DMS153 treated with DMSO at 0.1 percent for 48 hours (cell line): ENCODE measurements around the gene DDX51.
"Not testable (repeated sequence)": the region's sequence is repeated elsewhere in the genome, so short reads cannot be mapped to it uniquely, and the experiment has no call there.

ENCODE experiments used
- DNase-seq: peaks from one replicate; lab custom pipeline; 2025; ENCODE audit not compliant: unreplicated experiment; lab: John Stamatoyannopoulos, UW

Gene DDX51

GRCh38 chr12:132154941-132155770 lies 11.0 kb upstream of the DDX51 start:
- peak; percentile 32 for DNase-seq

- DNase-seq, result no peak
Measured at GRCh38 chr12:132154341-132154761, 10.2 kb upstream of the DDX51 start.

- DNase-seq, result peak; percentile 90
Measured at GRCh38 chr12:132153501-132154340, 9.6 kb upstream of the DDX51 start.

GRCh38 chr12:132152953-132153352 lies 8.8 kb upstream of the DDX51 start:
- DNase-seq, result no peak

- no peak for DNase-seq
Measured at GRCh38 chr12:132152411-132152821, 8.3 kb upstream of the DDX51 start.

GRCh38 chr12:132151766-132152410 lies 7.8 kb upstream of the DDX51 start:
- DNase-seq, result no peak

- no peak for DNase-seq
Measured at GRCh38 chr12:132151145-132151765, 7.1 kb upstream of the DDX51 start.

- no peak for DNase-seq
Measured at GRCh38 chr12:132150780-132151144, 6.6 kb upstream of the DDX51 start.

- DNase-seq, result not testable (repeated sequence)
Measured at GRCh38 chr12:132149526-132149925, 5.4 kb upstream of the DDX51 start.

- no peak for DNase-seq
Measured at GRCh38 chr12:132148368-132149045, 4.4 kb upstream of the DDX51 start.

GRCh38 chr12:132147423-132148367 lies 3.6 kb upstream of the DDX51 start:
- DNase-seq, result no peak

GRCh38 chr12:132146772-132147422 lies 2.8 kb upstream of the DDX51 start:
- no peak for DNase-seq

GRCh38 chr12:132146098-132146497 lies 2.0 kb upstream of the DDX51 start:
- no peak for DNase-seq

- no peak for DNase-seq
Measured at GRCh38 chr12:132145334-132145733, 1.2 kb upstream of the DDX51 start.

- DNase-seq, result no peak
Measured at GRCh38 chr12:132144810-132145168, 670 bp upstream of the DDX51 start.

GRCh38 chr12:132143336-132144071 lies 615 bp downstream of the DDX51 start:
- no peak for DNase-seq

GRCh38 chr12:132142679-132143335 lies 1.3 kb downstream of the DDX51 start:
- no peak for DNase-seq
